WTC11 (cell line): Measurements from ENCODE around the gene GPHA2. TPM values are rescaled to one million over a fixed set of nuclear protein-coding genes. Genes with fewer than 3 reads are reported as not detected.

Experiments
- ATAC-seq: fragments of 200-7000 bp; cut with Tn5 transposase; 2 replicates; pipeline ENCODE4 v1.10.0; 2021; ENCODE audit warnings: mild to moderate bottlenecking, moderate library complexity
- CTCF ChIA-PET: fragments of 300-600 bp; sonication (Branson Sonifier 250); formaldehyde crosslinking; loops from one replicate; lab custom pipeline; 2021; ENCODE audit warnings: antibody characterized with exemption; lab: Charles Lee
- POLR2A ChIA-PET: fragments of 350-600 bp; sonication (Branson Sonifier 250); formaldehyde crosslinking; loops from one replicate; lab custom pipeline; 2021; ENCODE audit warnings: antibody characterized with exemption; lab: Charles Lee
- DNase-seq: peaks from one replicate; pipeline ENCODE4 v3.0.0; 2021; ENCODE audit warnings: low spot score
- H3K27ac Mint-ChIP-seq: 2 replicates; pipeline ENCODE4 v1.8.0; 2021; ENCODE audit warnings: mixed read lengths
- H3K27me3 Mint-ChIP-seq: 2 replicates; pipeline ENCODE4 v1.8.0; 2021; ENCODE audit warnings: low read depth, mild to moderate bottlenecking, moderate library complexity, mixed read lengths
- H3K36me3 Mint-ChIP-seq: 2 replicates; pipeline ENCODE4 v1.8.0; 2021; ENCODE audit warnings: mixed read lengths
- H3K4me1 Mint-ChIP-seq: 2 replicates; pipeline ENCODE4 v1.8.0; 2022; ENCODE audit warnings: mixed read lengths
- H3K4me3 Mint-ChIP-seq: 2 replicates; pipeline ENCODE4 v1.8.0; 2021; ENCODE audit warnings: mild to moderate bottlenecking, moderate library complexity, mixed read lengths
- H3K9me3 Mint-ChIP-seq: 2 replicates; pipeline ENCODE4 v1.8.0; 2021; ENCODE audit warnings: mixed read lengths
- AFF4 ChIP-seq: sonication (generic); formaldehyde crosslinking; IDR thresholded peaks from 2 replicates; pipeline ENCODE4 v1.8.1; 2023; ENCODE audit warnings: mild to moderate bottlenecking, missing genetic modification reagents, borderline replicate concordance
- ATF1 ChIP-seq: sonication (generic); formaldehyde crosslinking; IDR thresholded peaks from 2 replicates; pipeline ENCODE4 v1.8.1; 2023; ENCODE audit warnings: mild to moderate bottlenecking, moderate library complexity, missing genetic modification reagents
- CTCF ChIP-seq: fragments of 200-600 bp; IDR thresholded peaks from 2 replicates; pipeline ENCODE4 v1.8.0; 2022; ENCODE audit warnings: antibody characterized with exemption
- E2F5 ChIP-seq: sonication (generic); formaldehyde crosslinking; IDR thresholded peaks from 2 replicates; pipeline ENCODE4 v1.8.1; 2022; ENCODE audit warnings: mild to moderate bottlenecking, moderate library complexity, missing genetic modification reagents
- GABPB1 ChIP-seq: sonication (generic); formaldehyde crosslinking; IDR thresholded peaks from 2 replicates; pipeline ENCODE4 v1.8.1; 2023; ENCODE audit warnings: mild to moderate bottlenecking, missing genetic modification reagents
- GTF2I ChIP-seq: fragments of 250-450 bp; sonication (Bioruptor Pico); conservative IDR thresholded peaks from 2 replicates; pipeline ENCODE4 v1.4.0; 2021; ENCODE audit warnings: mild to moderate bottlenecking
- HMGXB4 ChIP-seq: sonication (generic); formaldehyde crosslinking; IDR thresholded peaks from 2 replicates; pipeline ENCODE4 v1.8.1; 2023; ENCODE audit warnings: mild to moderate bottlenecking, moderate library complexity, missing genetic modification reagents
- MAX ChIP-seq: sonication (generic); formaldehyde crosslinking; IDR thresholded peaks from 2 replicates; pipeline ENCODE4 v1.8.0; 2022; ENCODE audit warnings: mild to moderate bottlenecking, missing genetic modification reagents
- RORB ChIP-seq: fragments of 250-450 bp; sonication (Bioruptor Pico); IDR thresholded peaks from 2 replicates; pipeline ENCODE4 v1.9.0; 2021; ENCODE audit warnings: mild to moderate bottlenecking
- SP1 ChIP-seq: sonication (generic); formaldehyde crosslinking; conservative IDR thresholded peaks from 2 replicates; pipeline ENCODE4 v1.8.1; 2022; ENCODE audit warnings: missing genetic modification reagents
- TEAD4 ChIP-seq: sonication (generic); formaldehyde crosslinking; IDR thresholded peaks from 2 replicates; pipeline ENCODE4 v1.8.0; 2022; ENCODE audit warnings: mild to moderate bottlenecking, missing genetic modification reagents
- USF1 ChIP-seq: sonication (generic); formaldehyde crosslinking; IDR thresholded peaks from 2 replicates; pipeline ENCODE4 v1.8.0; 2022; ENCODE audit warnings: mild to moderate bottlenecking, missing genetic modification reagents
- ZNF425 ChIP-seq: fragments of 250-450 bp; sonication (Bioruptor Pico); conservative IDR thresholded peaks from 2 replicates; pipeline ENCODE4 v1.9.0; 2021; ENCODE audit warnings: mild to moderate bottlenecking
- ZSCAN18 ChIP-seq: fragments of 250-450 bp; sonication (Bioruptor Pico); IDR thresholded peaks from 2 replicates; pipeline ENCODE4 v2.1.2; 2022; ENCODE audit warnings: mild to moderate bottlenecking, moderate library complexity
- total RNA-seq: library from RNA; stranded (reverse); gene quantifications from 3 replicates; pipeline ENCODE4 v1.2.3, GENCODE V29; 2021

Gene GPHA2
- total RNA-seq, 1 experiment from 2014 or later: 1.6 TPM

- Mint-ChIP-seq H3K4me3 (no peak overlapping the region), H3K36me3 (0 out of 2 replicates have a peak, but pooled peaks cover 3% of the 10 kb centered on the region), H3K9me3 (no peaks in the 10 kb centered on the region), H3K27me3 (no peaks in the 10 kb centered on the region), H3K27ac (no peak overlapping the region), H3K4me1 (peaks cover 2% of the 10 kb centered on the region; the same call in 1 of the 2 replicates)
- ATAC-seq (peak; percentile 95), DNase-seq (peak; percentile 95)
- CTCF ChIA-PET: interaction anchor here (0.9 to 22.9 kb wide), 11 partner anchors 13 to 102 kb away, joined by 3 to 372 read pairs (median 4); partner anchors contain the start of genes BATF2, CDC42BPG, EHD1 and PPP2R5B
- TF ChIP-seq ZSCAN18 (CRISPR knock-in tag): no peak
- 0 out of 2 replicates have a peak, but pooled peaks have one; percentile 31 for TF ChIP-seq GABPB1 (CRISPR knock-in tag)
- peak; percentile 87 for TF ChIP-seq CTCF
- POLR2A ChIA-PET: no interaction called here
These were observed 41.5 kb downstream of the GPHA2 start for GRCh38 chr11:64894070-64894811.

- H3K4me3 Mint-ChIP-seq: no peak overlapping the region
- no peak for DNase-seq
- no peak overlapping the region for H3K27ac Mint-ChIP-seq
- POLR2A ChIA-PET: no interaction called here
- H3K27me3 Mint-ChIP-seq: no peaks in the 10 kb centered on the region
- peak; percentile 61 for TF ChIP-seq GABPB1 (CRISPR knock-in tag)
- TF ChIP-seq USF1 (CRISPR knock-in tag): no peak
- TF ChIP-seq, all 79 proteins: peak for 1
- H3K4me1 Mint-ChIP-seq: peaks cover 6% of the 10 kb centered on the region
- H3K36me3 Mint-ChIP-seq: 0 out of 2 replicates have a peak, but pooled peaks cover 3% of the 10 kb centered on the region
- CTCF ChIA-PET: interaction anchor here (0.9 to 22.9 kb wide), 11 partner anchors 12 to 103 kb away, joined by 3 to 372 read pairs (median 4); partner anchors contain the start of genes BATF2, CDC42BPG, EHD1 and PPP2R5B
- no peak for ATAC-seq
- no peaks in the 10 kb centered on the region for H3K9me3 Mint-ChIP-seq
These were observed 42.3 kb downstream of the GPHA2 start for GRCh38 chr11:64893194-64894069.

GRCh38 chr11:64892838-64893193 is 42.9 kb downstream of the GPHA2 start:
- ChIA-PET POLR2A (no interaction called here), CTCF (interaction anchor here (1.0 to 22.9 kb wide), 4 partner anchors 18 to 105 kb away, joined by 3 to 372 read pairs (median 8); partner anchors contain the start of gene CDC42BPG)
- H3K27ac Mint-ChIP-seq: no peak overlapping the region
- no peaks in the 10 kb centered on the region for H3K27me3 Mint-ChIP-seq
- H3K36me3 Mint-ChIP-seq: 0 out of 2 replicates have a peak, but pooled peaks cover 3% of the 10 kb centered on the region
- H3K4me1 Mint-ChIP-seq: peaks cover 10% of the 10 kb centered on the region
- no peak for ATAC-seq
- no peaks in the 10 kb centered on the region for H3K9me3 Mint-ChIP-seq
- DNase-seq: no peak
- no peak overlapping the region for H3K4me3 Mint-ChIP-seq
- TF ChIP-seq ZNF425 (CRISPR knock-in tag) (no peak), ATF1 (CRISPR knock-in tag) (no peak), HMGXB4 (CRISPR knock-in tag) (no peak), E2F5 (CRISPR knock-in tag) (no peak), TEAD4 (CRISPR knock-in tag) (no peak), GTF2I (no peak), MAX (CRISPR knock-in tag) (no peak), SP1 (no peak), AFF4 (CRISPR knock-in tag) (no peak), RORB (CRISPR knock-in tag) (no peak)
